Neural cell (in vitro differentiated cells): ENCODE data around the gene MTG1.

Experiments used
- CTCF ChIP-seq: fragments of 450-650 bp; IDR thresholded peaks from 2 replicates; pipeline ENCODE4 v1.5.1; 2014; ENCODE audit warnings: antibody characterized with exemption, mild to moderate bottlenecking, moderate library complexity; ENCODE audit not compliant: poor library complexity, severe bottlenecking
- EP300 ChIP-seq: fragments of 450-650 bp; conservative IDR thresholded peaks from 2 replicates; pipeline ENCODE4 v1.6.1; 2014; ENCODE audit warnings: antibody characterized with exemption, mild to moderate bottlenecking, moderate library complexity; ENCODE audit not compliant: poor library complexity, severe bottlenecking
- EZH2 ChIP-seq: fragments of 200-600, 300-800 bp; shearing (Covaris generic), sonication (generic); IDR thresholded peaks from 2 replicates; pipeline ENCODE4 v1.6.1; 2014; ENCODE audit warnings: antibody characterized with exemption, low read length, borderline replicate concordance, mild to moderate bottlenecking; ENCODE audit not compliant: insufficient read depth, poor library complexity, severe bottlenecking
- MXI1 ChIP-seq: fragments of 450-650 bp; conservative IDR thresholded peaks from 2 replicates; pipeline ENCODE4 v1.6.1; 2014; ENCODE audit warnings: antibody characterized with exemption, mild to moderate bottlenecking; ENCODE audit not compliant: poor library complexity, severe bottlenecking
- POLR2AphosphoS5 ChIP-seq: IDR thresholded peaks from 2 replicates; pipeline ENCODE4 v1.6.1; 2012
- RAD21 ChIP-seq: fragments of 450-650 bp; conservative IDR thresholded peaks from 2 replicates; pipeline ENCODE4 v1.6.1; 2014; ENCODE audit warnings: antibody characterized with exemption, mild to moderate bottlenecking, moderate library complexity
- REST ChIP-seq: IDR thresholded peaks from 2 replicates; pipeline ENCODE4 v1.6.1; 2012; ENCODE audit warnings: borderline replicate concordance
- SMC3 ChIP-seq: fragments of 450-650 bp; conservative IDR thresholded peaks from 2 replicates; pipeline ENCODE4 v1.6.1; 2014; ENCODE audit warnings: antibody characterized with exemption, mild to moderate bottlenecking, moderate library complexity; ENCODE audit not compliant: poor library complexity
- TAF1 ChIP-seq: IDR thresholded peaks from 2 replicates; pipeline ENCODE4 v1.6.1; 2012; ENCODE audit warnings: low read depth

- no peak for TF ChIP-seq EP300
- TF ChIP-seq CTCF = no peak
- TF ChIP-seq MXI1 = no peak
- no peak for TF ChIP-seq TAF1
- TF ChIP-seq REST = no peak
- no peak for TF ChIP-seq EZH2
- TF ChIP-seq SMC3 = no peak
- TF ChIP-seq RAD21 = no peak
- no peak for TF ChIP-seq POLR2AphosphoS5
These were observed 28.4 kb upstream of the MTG1 start for GRCh38 chr10:133365461-133366129.
